Measurements from ENCODE around the gene PHAF1. TPM values are rescaled to one million over a fixed set of nuclear protein-coding genes. Genes with fewer than 3 reads are reported as not detected.
"Not testable (repeated sequence)": the region's sequence is repeated elsewhere in the genome, so short reads cannot be mapped to it uniquely, and the experiment has no call there.

Gene PHAF1
- total and polyA plus RNA-seq, 3 experiments from 2014 or later, result 14.7 to 21.2 (median 20.2) TPM

DNA sequence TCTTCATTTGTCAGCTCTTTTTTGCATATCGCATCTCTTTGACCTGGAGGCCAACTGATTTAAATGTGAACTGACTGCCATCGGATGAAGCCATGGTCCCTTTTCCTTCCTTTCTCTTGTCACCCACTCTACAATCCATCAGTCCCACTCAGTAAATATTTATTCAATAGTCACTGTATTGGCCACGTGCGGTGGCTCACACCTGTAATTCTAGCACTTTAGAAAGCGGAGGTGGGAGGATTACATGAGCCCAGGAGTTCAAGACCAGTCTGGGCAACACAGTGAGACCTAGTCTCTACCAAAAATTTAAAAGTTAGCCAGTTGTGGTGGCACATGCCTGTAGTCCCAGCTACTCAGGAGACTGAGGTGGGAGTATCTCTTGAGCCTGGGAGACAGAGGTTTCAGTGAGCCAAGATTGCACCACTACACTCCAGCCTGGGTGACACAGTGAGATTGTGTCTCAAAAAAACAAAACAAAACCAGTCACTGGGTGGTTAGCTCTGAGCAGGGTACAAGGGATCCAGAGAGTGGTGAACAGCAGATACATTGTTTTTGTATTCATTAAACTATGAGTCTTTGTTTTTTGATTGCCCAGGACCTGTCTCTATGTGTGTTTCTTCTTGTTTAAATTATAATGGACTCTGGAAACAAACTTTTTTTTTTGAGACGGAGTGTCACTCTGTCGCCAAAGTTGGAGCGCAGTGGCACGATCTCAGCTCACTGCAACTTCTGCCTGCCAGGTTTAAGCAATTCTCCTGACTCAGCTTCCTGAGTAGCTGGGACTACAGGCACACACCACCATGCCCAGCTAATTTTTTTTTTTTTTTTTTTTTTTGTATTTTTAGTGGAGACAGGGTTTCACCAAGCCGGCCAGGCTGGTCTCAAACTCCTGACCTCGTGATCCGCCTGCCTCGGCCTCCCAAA lies 6.9 kb downstream of the PHAF1 start:
- no peaks in the 10 kb centered on the region for H3K27me3 Mint-ChIP-seq
- Histone ChIP-seq H3K27ac (ENCODE audit: low read depth, low read length) (no peak overlapping the region), H3K4me3 (ENCODE audit: low read length) (no peak overlapping the region), H3K9me3 (ENCODE audit: low read length) (no peaks in the 10 kb centered on the region), H3K27me3 (ENCODE audit: insufficient read depth, low read length, poor library complexity, severe bottlenecking) (no peaks in the 10 kb centered on the region), H3K36me3 (ENCODE audit: insufficient read depth, low read length) (peaks cover 12% of the 10 kb centered on the region), H3K4me1 (ENCODE audit: insufficient read depth, low read length) (peaks cover 4% of the 10 kb centered on the region)
- peak overlapping the region in 1 of 7 donors; percentile 13 for H3K4me3 Mint-ChIP-seq
- peak overlapping the region in 3 of 8 donors; percentile 8 to 47 (median 27) for H3K27ac Mint-ChIP-seq
- DNase-seq, result no peak
- CTCF ChIA-PET, result no interaction called here
- H3K4me1 Mint-ChIP-seq, result peaks cover 27 to 57% (median 33%) of the 10 kb centered on the region in 3 donors
- no peaks in the 10 kb centered on the region for H3K9me3 Mint-ChIP-seq
- peaks cover 0 to 46% (median 7%) of the 10 kb centered on the region in 3 donors for H3K36me3 Mint-ChIP-seq
- POLR2A ChIA-PET, result interaction anchor here (0.6 to 0.7 kb wide), 2 partner anchors 13 to 123 kb away, joined by 6 read pairs; no protein-coding TSS in a partner anchor

DNA sequence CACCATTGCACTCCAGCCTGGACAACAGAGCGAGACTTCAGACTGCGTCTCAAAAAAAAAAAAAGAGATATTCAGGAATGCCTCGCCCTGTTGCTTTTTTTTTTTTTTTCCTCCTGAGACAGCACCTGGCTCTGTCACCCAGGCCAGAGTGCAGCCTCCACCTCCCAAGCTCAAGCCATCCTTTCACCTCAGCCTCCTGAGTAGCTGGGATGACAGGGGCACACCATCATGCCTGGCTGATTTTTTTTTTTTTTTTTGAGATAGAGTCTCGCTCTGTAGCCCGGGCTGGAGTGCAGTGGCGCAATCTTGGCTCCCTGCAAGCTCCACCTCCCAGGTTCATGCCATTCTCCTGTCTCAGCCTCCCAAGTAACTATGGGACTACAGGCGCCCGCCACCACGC lies 8.0 kb downstream of the PHAF1 start:
- Histone ChIP-seq H3K9me3 (ENCODE audit: low read length) (no peaks in the 10 kb centered on the region), H3K4me1 (ENCODE audit: insufficient read depth, low read length) (no peaks in the 10 kb centered on the region), H3K4me3 (ENCODE audit: low read length) (no peak overlapping the region), H3K27ac (ENCODE audit: low read depth, low read length) (no peak overlapping the region), H3K36me3 (ENCODE audit: insufficient read depth, low read length) (peaks cover 12% of the 10 kb centered on the region), H3K27me3 (ENCODE audit: insufficient read depth, low read length, poor library complexity, severe bottlenecking) (no peaks in the 10 kb centered on the region)
- H3K36me3 Mint-ChIP-seq, result peaks cover 0 to 51% (median 9%) of the 10 kb centered on the region in 3 donors
- H3K27me3 Mint-ChIP-seq, result no peaks in the 10 kb centered on the region
- H3K9me3 Mint-ChIP-seq, result no peaks in the 10 kb centered on the region
- H3K4me1 Mint-ChIP-seq, result peaks cover 20 to 48% (median 22%) of the 10 kb centered on the region in 3 donors
- ChIA-PET CTCF (interaction anchor here (0.7 kb wide), 3 partner anchors 37 to 454 kb away, joined by 3 read pairs; no protein-coding TSS in a partner anchor), POLR2A (interaction anchor here (0.7 kb wide), 1 partner anchor 122 kb away, joined by 6 read pairs; no protein-coding TSS in a partner anchor)
- no peak overlapping the region for H3K4me3 Mint-ChIP-seq
- no peak overlapping the region for H3K27ac Mint-ChIP-seq
- DNase-seq, result no peak

DNA sequence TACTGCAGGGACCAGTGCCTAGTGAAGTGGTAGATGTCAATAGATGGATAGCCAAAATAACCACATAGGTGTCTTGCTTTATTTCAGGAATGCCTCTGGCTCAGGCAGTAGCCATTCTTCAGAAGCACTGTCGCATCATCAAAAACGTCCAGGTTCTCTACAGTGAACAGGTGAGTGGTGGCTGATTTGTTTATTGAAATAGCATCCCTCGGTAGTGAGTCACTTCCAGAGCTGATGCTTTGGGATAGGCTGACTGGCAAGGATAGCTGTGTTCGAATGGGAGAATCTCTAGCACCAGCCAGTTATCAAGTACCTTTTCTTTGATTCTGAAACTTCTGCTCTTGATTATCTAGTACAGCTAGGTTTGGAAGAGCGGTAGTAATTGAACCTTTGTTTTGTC lies 10.3 kb downstream of the PHAF1 start:
- ChIA-PET POLR2A (no interaction called here), CTCF (interaction anchor here (0.9 to 1.3 kb wide), 2 partner anchors 9 to 35 kb away, joined by 3 to 4 read pairs; no protein-coding TSS in a partner anchor)
- H3K4me1 Mint-ChIP-seq, result peaks cover 10 to 34% (median 14%) of the 10 kb centered on the region in 3 donors

GRCh38 chr16:67122799-67123198 lies 13.1 kb downstream of the PHAF1 start:
- DNase-seq; H3K27ac ChIP-seq (ENCODE audit: low read depth, low read length); H3K4me3 ChIP-seq (ENCODE audit: low read length); H3K27me3 Mint-ChIP-seq; H3K9me3 ChIP-seq (ENCODE audit: low read length); POLR2A ChIA-PET; CTCF ChIA-PET; H3K4me3 Mint-ChIP-seq; H3K27ac Mint-ChIP-seq; H3K27me3 ChIP-seq (ENCODE audit: insufficient read depth, low read length, poor library complexity, severe bottlenecking); H3K9me3 Mint-ChIP-seq; H3K4me1 ChIP-seq (ENCODE audit: insufficient read depth, low read length): not testable (repeated sequence)
- H3K36me3 Mint-ChIP-seq, result peaks cover 8 to 62% (median 19%) of the 10 kb centered on the region in 3 donors
- peaks cover 17% of the 10 kb centered on the region for H3K36me3 ChIP-seq (ENCODE audit: insufficient read depth, low read length)
- H3K4me1 Mint-ChIP-seq, result peaks cover 4 to 13% (median 8%) of the 10 kb centered on the region in 3 donors

More for the DNA sequence above, 10.3 kb downstream of the PHAF1 start:
- Histone ChIP-seq H3K9me3 (ENCODE audit: low read length) (no peaks in the 10 kb centered on the region), H3K36me3 (ENCODE audit: insufficient read depth, low read length) (peaks cover 12% of the 10 kb centered on the region), H3K27ac (ENCODE audit: low read depth, low read length) (no peak overlapping the region), H3K27me3 (ENCODE audit: insufficient read depth, low read length, poor library complexity, severe bottlenecking) (no peaks in the 10 kb centered on the region), H3K4me3 (ENCODE audit: low read length) (no peak overlapping the region), H3K4me1 (ENCODE audit: insufficient read depth, low read length) (no peaks in the 10 kb centered on the region)
- Mint-ChIP-seq H3K36me3 (peaks cover 3 to 57% (median 15%) of the 10 kb centered on the region in 3 donors), H3K27ac (peak overlapping the region in 2 of 8 donors; percentile 32 to 66), H3K27me3 (no peaks in the 10 kb centered on the region), H3K4me3 (no peak overlapping the region), H3K9me3 (no peaks in the 10 kb centered on the region)
- DNase-seq, result no peak

- Mint-ChIP-seq H3K4me3 (no peak overlapping the region), H3K27me3 (no peaks in the 10 kb centered on the region), H3K27ac (peak overlapping the region in 1 of 8 donors; percentile 29), H3K36me3 (peaks cover 8 to 79% (median 26%) of the 10 kb centered on the region in 3 donors), H3K9me3 (no peaks in the 10 kb centered on the region), H3K4me1 (peaks cover 0 to 3% (median 0%) of the 10 kb centered on the region in 3 donors)
- POLR2A ChIA-PET, result no interaction called here
- no peak overlapping the region for H3K27ac ChIP-seq (ENCODE audit: low read depth, low read length)
- H3K4me1 ChIP-seq (ENCODE audit: insufficient read depth, low read length), result no peaks in the 10 kb centered on the region
- no peak overlapping the region for H3K4me3 ChIP-seq (ENCODE audit: low read length)
- CTCF ChIA-PET, result interaction anchor here (1.1 to 2.7 kb wide), 4 partner anchors 9 to 27 kb away, joined by 3 to 9 read pairs (median 4); no protein-coding TSS in a partner anchor
- peaks cover 15% of the 10 kb centered on the region for H3K36me3 ChIP-seq (ENCODE audit: insufficient read depth, low read length)
- H3K9me3 ChIP-seq (ENCODE audit: low read length), result no peaks in the 10 kb centered on the region
- DNase-seq, result no peak
- no peaks in the 10 kb centered on the region for H3K27me3 ChIP-seq (ENCODE audit: insufficient read depth, low read length, poor library complexity, severe bottlenecking)
Measured at GRCh38 chr16:67128417-67128816, 18.7 kb downstream of the PHAF1 start.

- Mint-ChIP-seq H3K27me3 (no peaks in the 10 kb centered on the region), H3K36me3 (peaks cover 4 to 77% (median 23%) of the 10 kb centered on the region in 3 donors), H3K27ac (peak overlapping the region in 1 of 8 donors; percentile 48), H3K4me3 (no peak overlapping the region), H3K9me3 (no peaks in the 10 kb centered on the region), H3K4me1 (peaks cover 0 to 1% (median 0%) of the 10 kb centered on the region in 3 donors)
- no peaks in the 10 kb centered on the region for H3K9me3 ChIP-seq (ENCODE audit: low read length)
- H3K36me3 ChIP-seq (ENCODE audit: insufficient read depth, low read length), result peaks cover 16% of the 10 kb centered on the region
- POLR2A ChIA-PET, result no interaction called here
- no peaks in the 10 kb centered on the region for H3K4me1 ChIP-seq (ENCODE audit: insufficient read depth, low read length)
- no peak overlapping the region for H3K4me3 ChIP-seq (ENCODE audit: low read length)
- H3K27ac ChIP-seq (ENCODE audit: low read depth, low read length), result no peak overlapping the region
- H3K27me3 ChIP-seq (ENCODE audit: insufficient read depth, low read length, poor library complexity, severe bottlenecking), result no peaks in the 10 kb centered on the region
- CTCF ChIA-PET, result interaction anchor here (1.1 to 2.7 kb wide), 5 partner anchors 9 to 136 kb away, joined by 3 to 9 read pairs (median 3); no protein-coding TSS in a partner anchor
- no peak for DNase-seq
Measured at GRCh38 chr16:67128887-67129286, 19.1 kb downstream of the PHAF1 start.

DNA sequence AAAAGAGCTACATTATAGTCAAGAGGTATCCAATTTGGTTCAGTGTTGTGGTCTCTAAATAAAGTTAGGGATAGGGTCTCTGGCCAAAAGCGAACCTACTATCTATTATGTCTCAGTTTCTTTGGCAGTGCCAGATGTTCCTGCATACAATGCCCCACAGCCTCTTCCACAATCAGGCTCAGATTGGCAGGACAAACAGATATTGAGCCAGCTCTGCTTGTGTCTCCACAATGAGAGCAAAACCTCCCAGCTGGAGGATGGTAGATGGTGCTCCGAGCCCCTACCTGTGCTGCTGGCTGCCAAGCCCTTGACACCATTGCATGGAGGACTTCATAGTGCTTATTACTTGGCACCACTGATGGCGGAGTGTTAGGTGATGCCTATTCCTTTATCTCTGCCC lies 19.7 kb downstream of the PHAF1 start:
- Mint-ChIP-seq H3K27me3 (no peaks in the 10 kb centered on the region), H3K36me3 (peaks cover 4 to 77% (median 22%) of the 10 kb centered on the region in 3 donors), H3K27ac (no peak overlapping the region), H3K9me3 (no peaks in the 10 kb centered on the region), H3K4me3 (no peak overlapping the region), H3K4me1 (peaks cover 0 to 1% (median 0%) of the 10 kb centered on the region in 3 donors)
- no peak overlapping the region for H3K4me3 ChIP-seq (ENCODE audit: low read length)
- H3K27me3 ChIP-seq (ENCODE audit: insufficient read depth, low read length, poor library complexity, severe bottlenecking), result no peaks in the 10 kb centered on the region
- H3K27ac ChIP-seq (ENCODE audit: low read depth, low read length), result no peak overlapping the region
- H3K9me3 ChIP-seq (ENCODE audit: low read length), result no peaks in the 10 kb centered on the region
- ChIA-PET CTCF (interaction anchor here (1.1 to 2.7 kb wide), 4 partner anchors 10 to 137 kb away, joined by 3 to 9 read pairs (median 4); no protein-coding TSS in a partner anchor), POLR2A (interaction anchor here (0.6 kb wide), 1 partner anchor 10 kb away, joined by 4 read pairs; no protein-coding TSS in a partner anchor)
- peaks cover 21% of the 10 kb centered on the region for H3K36me3 ChIP-seq (ENCODE audit: insufficient read depth, low read length)
- DNase-seq, result no peak
- no peaks in the 10 kb centered on the region for H3K4me1 ChIP-seq (ENCODE audit: insufficient read depth, low read length)

DNA sequence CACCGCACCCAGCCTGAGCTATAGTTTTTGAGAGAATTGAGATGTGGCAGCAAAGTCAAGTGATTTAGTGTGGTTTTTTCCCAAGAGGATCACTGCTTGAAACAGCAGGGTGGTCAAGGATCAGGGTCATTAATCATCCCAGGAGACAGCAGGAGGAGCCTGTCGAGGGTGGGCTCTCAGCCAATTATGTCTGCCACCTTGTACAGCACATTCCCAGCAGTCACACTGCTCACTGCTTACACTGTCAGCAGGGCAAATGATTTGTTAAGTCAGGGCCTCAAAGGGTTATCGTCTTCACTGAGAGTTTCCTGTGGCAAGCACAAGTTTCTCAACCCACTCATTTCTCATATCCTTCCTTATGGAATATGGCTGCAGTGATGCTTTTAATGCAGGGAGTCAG lies 27.9 kb downstream of the PHAF1 start:
- Mint-ChIP-seq H3K9me3 (no peaks in the 10 kb centered on the region), H3K4me3 (no peak overlapping the region), H3K27ac (peak overlapping the region in 1 of 8 donors; percentile 36), H3K4me1 (no peaks in the 10 kb centered on the region), H3K27me3 (no peaks in the 10 kb centered on the region), H3K36me3 (peaks cover 3 to 84% (median 16%) of the 10 kb centered on the region in 3 donors)
- Histone ChIP-seq H3K9me3 (ENCODE audit: low read length) (no peaks in the 10 kb centered on the region), H3K4me1 (ENCODE audit: insufficient read depth, low read length) (no peaks in the 10 kb centered on the region), H3K27ac (ENCODE audit: low read depth, low read length) (no peak overlapping the region), H3K27me3 (ENCODE audit: insufficient read depth, low read length, poor library complexity, severe bottlenecking) (no peaks in the 10 kb centered on the region), H3K4me3 (ENCODE audit: low read length) (no peak overlapping the region), H3K36me3 (ENCODE audit: insufficient read depth, low read length) (peaks cover 39% of the 10 kb centered on the region)
- ChIA-PET CTCF (interaction anchor here (5.3 kb wide), 1 partner anchor 17 kb away, joined by 48 read pairs; no protein-coding TSS in a partner anchor), POLR2A (no interaction called here)
- no peak for DNase-seq
